HG02623 (cell line): ENCODE data around the gene TMEM215.
"Not testable (repeated sequence)": the region's sequence is repeated elsewhere in the genome, so short reads cannot be mapped to it uniquely, and the experiment has no call there.

Experiments used
- ATAC-seq: cut with Tn5 transposase; IDR thresholded peaks from one replicate; pipeline ENCODE4 v1.9.1; 2021; ENCODE audit warnings: moderate library complexity; ENCODE audit not compliant: unreplicated experiment

TMEM215 gene

GRCh38 chr9:32783168-32783891, at the start of gene TMEM215:
Gene TMEM215 (plus strand): TSS chr9:32783540. CDS start chr9:32784184, 644 bp downstream.
- no peak for ATAC-seq

DNA sequence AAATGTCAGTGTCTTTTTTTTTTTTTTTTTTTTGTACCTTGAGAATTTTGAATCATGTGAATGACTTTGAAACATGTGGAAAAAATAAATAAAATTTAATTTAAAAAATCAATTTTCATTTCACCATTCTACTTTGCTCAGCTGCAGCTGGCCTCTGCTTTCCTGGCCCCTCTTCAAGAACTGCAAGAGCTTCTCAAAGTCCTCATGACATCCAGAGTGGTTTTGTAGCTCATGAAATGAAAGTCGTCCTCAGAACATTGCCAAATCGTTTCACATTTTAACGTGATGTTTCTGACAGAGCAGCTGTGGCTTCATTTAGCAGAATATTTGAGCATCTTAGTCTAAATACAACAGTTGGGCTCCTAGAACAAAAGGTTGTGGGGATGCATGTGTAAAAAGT, 47.9 kb upstream of the TMEM215 start:
- ATAC-seq: no peak

DNA sequence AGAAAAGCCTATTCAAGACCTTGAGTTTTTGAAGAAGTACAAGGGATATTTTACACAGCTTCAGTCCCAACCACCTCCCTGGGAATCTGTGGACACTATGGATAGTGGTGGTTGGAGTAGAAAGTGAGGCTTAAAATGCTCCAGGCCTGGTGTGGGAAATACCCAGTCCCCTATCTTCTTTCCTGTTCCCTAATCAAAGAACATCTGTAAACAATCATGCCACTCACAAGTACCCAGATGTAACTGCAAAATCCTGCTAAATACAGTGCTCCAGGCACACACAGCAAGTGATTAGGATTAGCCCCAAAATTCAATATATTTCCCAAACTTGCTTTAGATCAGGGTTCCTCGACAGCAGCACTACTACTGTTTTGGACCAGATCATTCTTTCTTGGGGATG, 46.0 kb upstream of the TMEM215 start:
- ATAC-seq: no peak

- no peak for ATAC-seq
These were observed 44.7 kb upstream of the TMEM215 start for GRCh38 chr9:32738501-32739172.

GRCh38 chr9:32741706-32742105, 41.6 kb upstream of the TMEM215 start:
- no peak for ATAC-seq

DNA sequence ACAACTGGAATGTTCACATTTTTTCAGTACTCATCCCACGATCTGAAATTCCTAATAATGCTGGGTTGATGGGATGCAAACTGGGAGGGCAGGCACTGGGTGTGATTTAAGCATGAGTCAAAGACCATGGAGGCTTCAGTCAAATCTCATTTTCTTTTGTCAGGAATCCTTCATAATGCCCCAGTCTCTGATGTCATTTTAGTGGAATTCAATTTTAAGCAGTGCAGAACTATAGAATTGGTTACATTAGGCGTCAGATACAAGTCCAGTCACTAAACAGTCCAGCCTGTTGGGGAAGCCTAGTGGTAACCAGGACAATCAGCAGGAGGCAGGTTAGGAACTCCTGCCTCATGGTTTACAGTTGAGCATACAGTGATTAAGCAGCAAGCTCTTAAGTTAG, 41.0 kb upstream of the TMEM215 start:
- ATAC-seq: no peak

DNA sequence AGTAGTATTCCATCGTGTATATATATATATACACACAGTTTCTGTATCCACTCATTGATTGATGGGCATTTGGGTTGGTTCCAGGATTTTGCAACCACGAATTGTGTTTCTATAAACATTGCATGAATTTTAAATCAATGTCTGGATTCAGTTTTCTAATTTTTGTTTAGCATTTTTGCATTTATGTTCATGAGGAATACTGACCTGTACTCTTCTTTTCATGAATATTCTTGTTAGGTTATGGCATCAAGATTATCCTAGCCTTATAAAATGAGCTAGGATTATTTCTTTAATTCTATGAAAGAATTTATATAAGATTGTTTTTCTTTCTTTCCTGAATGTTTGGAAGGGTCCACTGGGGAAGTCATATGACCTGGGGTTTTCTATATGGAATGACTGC, 35.3 kb upstream of the TMEM215 start:
- no peak for ATAC-seq

DNA sequence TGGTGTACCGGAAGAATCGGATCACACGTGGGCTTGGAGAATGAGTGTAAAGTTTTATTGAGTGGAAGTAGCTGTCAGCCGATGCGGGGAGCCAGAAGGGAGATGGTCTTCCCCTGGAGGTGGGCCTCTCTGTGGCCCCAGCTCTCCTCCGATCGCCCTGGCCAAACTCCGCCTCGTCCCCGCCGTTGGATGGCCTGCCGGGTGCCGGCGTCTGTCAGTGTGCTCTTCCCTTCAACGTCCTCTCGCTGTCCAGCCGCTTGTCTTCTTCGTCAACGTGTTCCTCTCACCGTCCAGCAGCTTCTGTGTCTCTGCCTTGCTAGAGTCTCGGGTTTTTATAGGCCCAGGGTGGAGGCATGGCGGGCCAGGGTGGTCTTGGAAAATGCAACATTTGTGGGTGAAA, 27.6 kb upstream of the TMEM215 start:
- ATAC-seq: no peak

- ATAC-seq: no peak
These were observed 19.2 kb upstream of the TMEM215 start for GRCh38 chr9:32764139-32764538.

DNA sequence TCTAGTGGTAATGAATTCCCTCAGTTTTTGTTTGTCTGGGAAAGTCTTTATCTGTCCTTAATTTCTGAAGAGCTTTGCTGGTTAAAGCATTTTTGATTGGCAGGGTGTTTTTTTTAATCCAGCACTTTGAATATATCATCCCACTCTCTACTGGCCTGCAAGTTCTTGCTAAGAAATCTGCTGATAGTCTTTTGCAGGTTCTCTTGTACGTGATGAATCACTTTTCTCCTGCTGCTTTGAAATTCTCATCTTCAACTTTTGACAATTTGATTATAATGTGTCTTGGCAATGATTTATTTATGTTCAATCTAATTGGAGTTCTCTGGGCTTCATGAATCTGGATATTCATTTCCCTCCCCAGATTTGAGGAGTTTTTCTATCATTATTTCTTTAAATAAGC, 8.1 kb upstream of the TMEM215 start:
- ATAC-seq: no peak

DNA sequence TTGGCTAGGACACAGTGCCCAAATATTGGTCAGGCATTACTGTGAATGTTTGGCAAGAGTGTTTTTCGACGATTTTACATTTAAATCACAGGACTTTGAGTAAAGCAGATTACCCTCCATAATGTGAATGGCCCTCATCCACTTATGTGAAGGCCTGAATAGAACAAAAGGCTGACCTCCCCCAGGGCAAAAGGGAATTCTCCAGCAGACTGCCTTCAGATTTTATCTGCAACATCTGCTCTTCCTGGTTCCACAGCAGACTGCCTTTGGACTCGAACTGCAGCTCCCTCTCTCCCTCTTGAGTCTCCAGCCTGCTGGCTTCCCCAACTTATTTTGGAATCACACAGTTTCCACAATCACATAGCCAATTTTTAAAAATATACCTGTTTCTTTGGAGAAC, 7.1 kb upstream of the TMEM215 start:
- no peak for ATAC-seq

DNA sequence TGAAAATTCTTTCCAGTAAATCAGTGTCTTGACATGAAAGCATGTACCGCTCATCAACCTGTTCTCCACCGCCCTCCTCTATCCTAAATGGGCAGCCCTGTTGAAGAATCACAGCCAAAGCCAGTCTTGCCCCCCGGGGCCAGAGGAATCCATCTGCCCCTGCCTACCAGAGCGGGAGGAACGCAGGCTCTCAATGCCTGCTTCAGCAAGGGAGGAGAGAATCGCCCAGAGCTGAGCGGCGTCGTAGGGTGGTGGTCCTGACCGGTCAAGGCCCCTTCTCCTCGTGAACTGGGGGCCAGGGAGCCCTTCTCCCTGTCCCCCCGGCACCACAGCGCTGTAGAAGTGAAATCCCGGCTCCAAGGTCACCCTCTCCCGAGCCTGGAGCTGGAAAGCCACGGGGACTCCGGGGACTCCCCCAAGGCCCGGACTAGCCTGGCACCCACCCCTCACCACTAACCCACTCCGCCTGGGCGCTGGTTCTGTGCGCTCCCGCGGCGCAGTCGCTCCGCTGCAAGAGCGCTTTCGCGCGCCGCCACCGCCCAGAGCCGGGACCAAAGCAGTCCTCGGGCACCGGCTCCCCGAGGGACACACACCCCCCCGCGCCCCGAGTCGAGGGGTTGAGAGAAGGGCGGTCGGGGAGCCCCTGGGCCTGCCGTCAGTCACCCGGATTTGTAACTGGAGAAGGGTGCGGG, 718 bp upstream of the TMEM215 start:
- no peak for ATAC-seq

GRCh38 chr9:32787816-32788215, 4.5 kb downstream of the TMEM215 start:
- ATAC-seq: no peak

- ATAC-seq: not testable (repeated sequence)
These were observed 12.7 kb downstream of the TMEM215 start for GRCh38 chr9:32796015-32796414.

GRCh38 chr9:32801530-32801929, 18.2 kb downstream of the TMEM215 start:
- ATAC-seq: no peak

DNA sequence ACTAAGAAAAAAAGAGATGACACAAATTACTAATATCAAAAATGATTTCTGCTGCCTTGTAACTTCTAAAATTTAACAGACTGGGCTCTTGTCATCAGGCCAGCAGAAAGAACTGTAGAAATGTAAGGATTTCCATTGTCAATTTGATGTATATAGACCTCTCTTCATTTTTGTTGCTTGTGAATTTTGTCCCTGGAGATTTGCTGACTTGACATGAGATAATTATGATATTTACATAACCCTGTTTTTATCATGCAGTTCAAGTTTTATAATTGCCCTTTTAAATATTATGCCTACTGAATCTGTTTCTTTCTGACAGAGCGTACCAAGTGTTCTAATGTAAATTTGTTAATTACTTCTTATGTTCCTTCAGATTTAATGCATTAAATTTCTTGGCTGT, 23.9 kb downstream of the TMEM215 start:
- ATAC-seq: no peak

GRCh38 chr9:32811246-32811645, 27.9 kb downstream of the TMEM215 start:
- no peak for ATAC-seq

GRCh38 chr9:32820322-32820721, 37.0 kb downstream of the TMEM215 start:
- no peak for ATAC-seq

DNA sequence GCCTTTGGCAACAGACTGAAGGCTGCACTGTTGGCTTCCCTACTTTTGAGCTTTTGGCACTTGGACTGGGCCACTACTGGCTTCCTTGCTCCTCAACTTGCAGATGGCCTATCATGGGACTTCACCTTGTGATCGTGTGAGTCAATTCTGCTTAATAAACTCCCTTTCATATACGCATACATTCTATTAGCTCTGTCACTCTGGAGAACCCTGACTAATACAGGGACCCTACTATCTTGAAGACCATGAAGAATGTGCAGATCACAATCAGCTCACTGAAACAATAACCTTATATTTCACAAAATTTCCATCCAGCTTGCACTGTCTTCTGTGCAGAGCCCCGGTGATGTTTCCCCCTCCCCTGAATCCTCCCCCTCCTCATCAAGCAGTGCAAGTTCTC, 39.8 kb downstream of the TMEM215 start:
- no peak for ATAC-seq

GRCh38 chr9:32823551-32823950, 40.2 kb downstream of the TMEM215 start:
- ATAC-seq: no peak

GRCh38 chr9:32825203-32825602, 41.9 kb downstream of the TMEM215 start:
- no peak for ATAC-seq

GRCh38 chr9:32828861-32829260, 45.5 kb downstream of the TMEM215 start:
- ATAC-seq: no peak
